Endothelial cell of umbilical vein (primary cell): ENCODE data around the gene HMGB3. TPM values are rescaled to one million over a fixed set of nuclear protein-coding genes. Genes with fewer than 3 reads are reported as not detected.

Experiments used
- BruUV-seq: library from RNA; stranded (reverse); fragments of 400-500 nt; replicated peaks from 2 replicates; lab custom pipeline; 2021; lab: Mats Ljungman, UMichigan
- CTCF ChIA-PET: fragments of 300-600, 350-600 bp; sonication (Branson Sonifier 250); formaldehyde crosslinking; loops from one replicate; lab custom pipeline; 2021; ENCODE audit warnings: antibody characterized with exemption, inconsistent platforms; lab: Charles Lee
- POLR2A ChIA-PET: fragments of 300-600, 350-600 bp; sonication (Branson Sonifier 250); formaldehyde crosslinking; loops from one replicate; lab custom pipeline; 2021; ENCODE audit warnings: antibody characterized with exemption, inconsistent platforms; lab: Charles Lee
- DNase-seq: peaks from one replicate; pipeline ENCODE4 v3.0.0-alpha.2; 2011; ENCODE audit warnings: low read depth, low spot score
- FAIRE-seq: peaks from 2 replicates; lab custom pipeline; 2011; peaks lifted over from hg19 to GRCh38; lab: Jason Lieb, UNC
- H2AFZ ChIP-seq: 2 replicates; pipeline ENCODE4 v1.6.0; 2012; ENCODE audit warnings: low read depth, low read length, control low read depth, inconsistent platforms
- H3K27ac ChIP-seq: 2 replicates; pipeline ENCODE4 v1.5.1; 2011; ENCODE audit warnings: low read depth, mild to moderate bottlenecking, control low read depth, low read length, moderate library complexity; ENCODE audit not compliant: insufficient read depth
- H3K27me3 ChIP-seq, 2 experiments: 2 replicates each; pipeline versions ENCODE4 v1.6.0 to v1.6.1; 2011; ENCODE audit warnings: low read length in 2 of 2, mixed read lengths in 1 of 2; ENCODE audit not compliant: control insufficient read depth in 2 of 2, insufficient read depth in 2 of 2
- H3K36me3 ChIP-seq, 2 experiments: 2 replicates in 1 of 2; 3 replicates in 1 of 2; pipeline ENCODE4 v1.5.1; 2011; ENCODE audit warnings: low read length in 2 of 2, mild to moderate bottlenecking in 1 of 2, moderate library complexity in 1 of 2; ENCODE audit not compliant: control insufficient read depth in 2 of 2, insufficient read depth in 2 of 2; ENCODE audit errors: extremely low read depth in 1 of 2
- H3K4me1 ChIP-seq: 3 replicates; pipeline ENCODE4 v1.5.1; 2011; ENCODE audit warnings: mild to moderate bottlenecking, low read length; ENCODE audit not compliant: control insufficient read depth, insufficient read depth; ENCODE audit errors: extremely low read depth
- H3K4me2 ChIP-seq: 2 replicates; pipeline ENCODE4 v1.6.1; 2011; ENCODE audit warnings: low read length, control low read depth, mixed read lengths; ENCODE audit not compliant: insufficient read depth
- H3K4me3 ChIP-seq, 3 experiments: fragments of 200-600 bp in 1 of 3; sonication (generic), shearing (Covaris generic) in 1 of 3; replicated peaks in 1 of 3; 2 replicates each; pipeline ENCODE4 v1.5.1; 2011 to 2016; ENCODE audit warnings: control low read depth in 3 of 3, low read length in 3 of 3, mild to moderate bottlenecking in 2 of 3, inconsistent platforms in 1 of 3, low read depth in 1 of 3, moderate library complexity in 1 of 3; ENCODE audit not compliant: insufficient read depth in 1 of 3
- H3K79me2 ChIP-seq: 2 replicates; pipeline ENCODE4 v1.6.0; 2012; ENCODE audit warnings: low read length, inconsistent platforms; ENCODE audit not compliant: control insufficient read depth, insufficient read depth
- H3K9ac ChIP-seq: replicated peaks from 2 replicates; pipeline ENCODE3; 2011; ENCODE audit warnings: low read length, control low read depth; ENCODE audit not compliant: insufficient read depth; ENCODE audit errors: extremely low read depth
- H3K9me1 ChIP-seq: replicated peaks from 3 replicates; pipeline ENCODE4 v1.6.0; 2011; ENCODE audit warnings: mild to moderate bottlenecking, low read length; ENCODE audit not compliant: control insufficient read depth, insufficient read depth; ENCODE audit errors: extremely low read depth
- H3K9me3 ChIP-seq: replicated peaks from 2 replicates; pipeline ENCODE4 v1.5.1; 2012; ENCODE audit warnings: low read length, inconsistent platforms; ENCODE audit not compliant: control insufficient read depth, insufficient read depth
- H4K20me1 ChIP-seq: replicated peaks from 2 replicates; pipeline ENCODE3; 2011; ENCODE audit warnings: mild to moderate bottlenecking, low read length; ENCODE audit not compliant: control insufficient read depth, insufficient read depth; ENCODE audit errors: extremely low read depth
- CTCF ChIP-seq, 2 donors: IDR thresholded peaks; 1 replicate in 1 of 2; 2 replicates in 1 of 2; pipeline ENCODE4 v1.5.1; 2011; ENCODE audit warnings: low read length in 2 of 2, mild to moderate bottlenecking in 2 of 2, moderate library complexity in 2 of 2, control low read depth in 1 of 2, inconsistent platforms in 1 of 2, low read depth in 1 of 2; ENCODE audit not compliant: insufficient read depth in 1 of 2; ENCODE audit errors: extremely low read depth in 1 of 2
- EZH2 ChIP-seq: IDR thresholded peaks from 2 replicates; pipeline ENCODE4 v1.6.1; 2012; ENCODE audit warnings: borderline replicate concordance, low read depth, mild to moderate bottlenecking, moderate library complexity, low read length, inconsistent platforms; ENCODE audit not compliant: severe bottlenecking
- FOS ChIP-seq: IDR thresholded peaks from 2 replicates; pipeline ENCODE4 v1.6.1; 2011; ENCODE audit warnings: mild to moderate bottlenecking, low read length, moderate library complexity, borderline replicate concordance; ENCODE audit not compliant: insufficient read depth
- GATA2 ChIP-seq: IDR thresholded peaks from 2 replicates; pipeline ENCODE4 v1.7.0; 2011; ENCODE audit warnings: low read depth, mild to moderate bottlenecking, moderate library complexity, mixed read lengths, low read length; ENCODE audit not compliant: insufficient read length, insufficient read depth
- JUN ChIP-seq: IDR thresholded peaks from 2 replicates; pipeline ENCODE4 v1.6.1; 2011; ENCODE audit warnings: borderline replicate concordance, low read depth; ENCODE audit not compliant: insufficient read length, insufficient read depth
- MYC ChIP-seq: IDR thresholded peaks from one replicate; pipeline ENCODE4 v1.6.1; 2011; ENCODE audit warnings: mild to moderate bottlenecking, low read depth, low read length
- POLR2A ChIP-seq: IDR thresholded peaks from 2 replicates; pipeline ENCODE4 v1.6.1; 2012; ENCODE audit warnings: low read depth, mild to moderate bottlenecking, control low read depth, low read length
- POLR2AphosphoS5 ChIP-seq: IDR thresholded peaks from 2 replicates; pipeline ENCODE4 v1.6.1; 2012; ENCODE audit warnings: low read depth, mild to moderate bottlenecking, control low read depth, low read length, moderate library complexity; ENCODE audit not compliant: insufficient read depth
- dilution Hi-C: fragments of 300-500 bp; cut with MboI; formaldehyde crosslinking; loops from one replicate; pipeline ENCODE4 v1.15.0; 2019; ENCODE audit warnings: low sequenced_read_pairs; ENCODE audit not compliant: extremely low pct_ligation_motif_present
- intact Hi-C: fragments of 100-400 bp; cut with micrococcal nuclease; formaldehyde crosslinking; loops from one replicate; pipeline ENCODE4 v1.10.0; 2022
- polyA plus RNA-seq, 4 experiments: library from polyadenylated mRNA; depleted of rRNA in 3 of 4; stranded (reverse) in 3 of 4; unstranded in 1 of 4; fragments of >200 nt; gene quantifications; 2 replicates each; pipeline versions ENCODE4 v1.2.1 to v1.2.3, GENCODE V29; 2011 to 2012; ENCODE audit warnings: missing spikeins in 1 of 4
- total RNA-seq: library from RNA; stranded (reverse); gene quantifications from 2 replicates; pipeline ENCODE4 v1.2.3, GENCODE V29; 2021
- TF ChIP-seq, protein P1 (sequence below): IDR thresholded peaks from 2 replicates; pipeline ENCODE4 v1.6.1; 2011; ENCODE audit not compliant: insufficient read depth, insufficient read length

The HMGB3 gene
- total and polyA plus RNA-seq, 2 donors (not counting 3 experiments of a cell fraction or from before 2014, with no cell fraction given), result 13.7 to 124 TPM

DNA sequence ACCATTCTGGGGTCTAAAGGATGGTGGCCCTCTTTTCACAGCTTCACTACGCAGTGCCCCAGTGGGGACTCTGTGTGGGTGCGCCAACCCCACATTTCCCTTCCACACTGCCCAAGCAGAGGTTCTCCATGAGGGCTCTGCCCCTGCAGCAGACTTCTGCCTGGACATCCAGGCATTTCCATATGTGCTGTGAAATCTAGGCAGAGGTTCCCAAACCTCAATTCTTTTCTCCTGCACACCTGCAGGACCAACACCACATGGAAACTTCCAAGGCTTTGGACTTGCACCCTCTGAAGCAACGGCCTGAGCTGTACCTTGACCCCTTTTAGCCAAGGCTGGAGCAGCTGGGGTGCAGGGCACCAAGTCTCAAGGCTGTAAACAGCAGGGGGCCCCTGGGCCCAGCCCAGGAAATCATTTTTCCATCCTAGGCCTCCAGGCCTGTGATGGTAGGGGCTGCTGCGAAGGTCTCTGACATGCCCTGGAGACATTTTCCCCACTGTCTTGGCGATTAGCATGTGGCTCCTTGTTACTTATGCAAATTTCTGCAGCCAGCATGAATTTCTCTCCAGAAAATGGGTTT, 30.1 kb downstream of the HMGB3 start:
- CTCF ChIA-PET, result no interaction called here
- FAIRE-seq, result no peak
- TF ChIP-seq, protein P1, sequence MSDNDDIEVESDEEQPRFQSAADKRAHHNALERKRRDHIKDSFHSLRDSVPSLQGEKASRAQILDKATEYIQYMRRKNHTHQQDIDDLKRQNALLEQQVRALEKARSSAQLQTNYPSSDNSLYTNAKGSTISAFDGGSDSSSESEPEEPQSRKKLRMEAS, result no peak
- no peak for TF ChIP-seq MYC
- TF ChIP-seq POLR2A, result no peak

GRCh38 chrX:151015684-151016083, 32.5 kb downstream of the HMGB3 start:
- FAIRE-seq (no peak), DNase-seq (no peak)
- no peaks in the 10 kb centered on the region for H3K36me3 ChIP-seq
- H4K20me1 ChIP-seq, result no peaks in the 10 kb centered on the region
- intact Hi-C loops (no loop called here), dilution Hi-C loops (no loop called here)
- H3K9me1 ChIP-seq, result no peaks in the 10 kb centered on the region
- H3K4me1 ChIP-seq, result no peaks in the 10 kb centered on the region
- H3K27ac ChIP-seq, result no peak overlapping the region
- BruUV-seq, result no TSS peak
- H3K4me3 ChIP-seq, result no peak overlapping the region
- no peaks in the 10 kb centered on the region for H3K9me3 ChIP-seq
- no peaks in the 10 kb centered on the region for H3K79me2 ChIP-seq
- no peak overlapping the region for H3K4me2 ChIP-seq
- H2AFZ ChIP-seq, result no peak overlapping the region
- H3K9ac ChIP-seq, result no peak overlapping the region
- no peaks in the 10 kb centered on the region for H3K27me3 ChIP-seq
- CTCF ChIA-PET, result no interaction called here
- POLR2A ChIA-PET, result no interaction called here
- TF ChIP-seq MYC (no peak), CTCF (IDR thresholded peaks at IDR 0.05; ENCODE audit: extremely low read depth in 1 of 2, insufficient read depth in 1 of 2, low read depth in 1 of 2, low read length in 2 of 2) (no peak), GATA2 (no peak), FOS (no peak), JUN (no peak), POLR2AphosphoS5 (no peak), EZH2 (no peak), POLR2A (no peak)
- TF ChIP-seq, protein P1, result no peak

More for the DNA sequence above, 30.1 kb downstream of the HMGB3 start:
- H3K9ac ChIP-seq, result no peak overlapping the region
- H3K36me3 ChIP-seq, result no peaks in the 10 kb centered on the region
- dilution Hi-C loops (no loop called here), intact Hi-C loops (no loop called here)
- no peaks in the 10 kb centered on the region for H3K9me1 ChIP-seq
- H2AFZ ChIP-seq, result no peak overlapping the region
- H3K27ac ChIP-seq, result no peak overlapping the region
- H3K4me1 ChIP-seq, result no peaks in the 10 kb centered on the region
- no TSS peak for BruUV-seq
- no peaks in the 10 kb centered on the region for H3K27me3 ChIP-seq
- H3K9me3 ChIP-seq, result no peaks in the 10 kb centered on the region
- no peak for DNase-seq
- POLR2A ChIA-PET, result no interaction called here
- H3K4me2 ChIP-seq, result no peak overlapping the region
- H4K20me1 ChIP-seq, result no peaks in the 10 kb centered on the region
- no peak overlapping the region for H3K4me3 ChIP-seq
- no peaks in the 10 kb centered on the region for H3K79me2 ChIP-seq
